Measurements from ENCODE around the gene PDIA2.

The PDIA2 gene

GRCh38 chr16:321532-321931 lies 38.6 kb downstream of the PDIA2 start:
- ATAC-seq (ENCODE audit: low read depth) = no peak
- H3K36me3 ChIP-seq (ENCODE audit: low read depth) = peaks cover 10% of the 10 kb centered on the region; the same call in 1 of the 2 replicates

GRCh38 chr16:322476-323143 lies 39.6 kb downstream of the PDIA2 start:
- no peak overlapping the region for H3K4me3 ChIP-seq (ENCODE audit: severe bottlenecking)
- DNase-seq (ENCODE audit: low spot score) = no peak
- ATAC-seq (ENCODE audit: low read depth) = no peak
- TF ChIP-seq CTCF (IDR thresholded peaks at IDR 0.05; ENCODE audit: poor library complexity, severe bottlenecking) = no peak
- H3K27me3 ChIP-seq (ENCODE audit: insufficient read depth, poor library complexity, severe bottlenecking) = no peaks in the 10 kb centered on the region
- no peak overlapping the region for H3K27ac ChIP-seq (ENCODE audit: poor library complexity, severe bottlenecking)
- H3K36me3 ChIP-seq (ENCODE audit: low read depth) = peaks cover 10% of the 10 kb centered on the region; the same call in 1 of the 2 replicates
- H3K9me3 ChIP-seq (ENCODE audit: severe bottlenecking) = no peaks in the 10 kb centered on the region
- H3K4me1 ChIP-seq (ENCODE audit: insufficient read depth, poor library complexity, severe bottlenecking) = peaks cover 5% of the 10 kb centered on the region

More at GRCh38 chr16:321532-321931, 38.6 kb downstream of the PDIA2 start:
- DNase-seq (ENCODE audit: low spot score) = no peak
- H3K27ac ChIP-seq (ENCODE audit: poor library complexity, severe bottlenecking) = no peak overlapping the region
- no peaks in the 10 kb centered on the region for H3K27me3 ChIP-seq (ENCODE audit: insufficient read depth, poor library complexity, severe bottlenecking)
- no peak overlapping the region for H3K4me3 ChIP-seq (ENCODE audit: severe bottlenecking)
- no peaks in the 10 kb centered on the region for H3K9me3 ChIP-seq (ENCODE audit: severe bottlenecking)
- TF ChIP-seq CTCF (IDR thresholded peaks at IDR 0.05; ENCODE audit: poor library complexity, severe bottlenecking) = no peak
- no peaks in the 10 kb centered on the region for H3K4me1 ChIP-seq (ENCODE audit: insufficient read depth, poor library complexity, severe bottlenecking)

- TF ChIP-seq CTCF (IDR thresholded peaks at IDR 0.05; ENCODE audit: poor library complexity, severe bottlenecking) = no peak
- DNase-seq (ENCODE audit: low spot score) (no peak), ATAC-seq (ENCODE audit: low read depth) (no peak)
- Histone ChIP-seq H3K36me3 (ENCODE audit: low read depth) (peaks cover 8% of the 10 kb centered on the region; the same call in 1 of the 2 replicates), H3K27ac (ENCODE audit: poor library complexity, severe bottlenecking) (no peak overlapping the region), H3K4me3 (ENCODE audit: severe bottlenecking) (no peak overlapping the region), H3K27me3 (ENCODE audit: insufficient read depth, poor library complexity, severe bottlenecking) (no peaks in the 10 kb centered on the region), H3K4me1 (ENCODE audit: insufficient read depth, poor library complexity, severe bottlenecking) (peaks cover 18% of the 10 kb centered on the region), H3K9me3 (ENCODE audit: severe bottlenecking) (no peaks in the 10 kb centered on the region)
These were observed 41.2 kb downstream of the PDIA2 start for GRCh38 chr16:324201-324450.

GRCh38 chr16:324451-325334 lies 41.7 kb downstream of the PDIA2 start:
- H3K36me3 ChIP-seq (ENCODE audit: low read depth) = peaks cover 4% of the 10 kb centered on the region; the same call in 1 of the 2 replicates
- H3K4me3 ChIP-seq (ENCODE audit: severe bottlenecking) = no peak overlapping the region
- DNase-seq (ENCODE audit: low spot score) (no peak), ATAC-seq (ENCODE audit: low read depth) (no peak)
- no peak for TF ChIP-seq CTCF (IDR thresholded peaks at IDR 0.05; ENCODE audit: poor library complexity, severe bottlenecking)
- no peaks in the 10 kb centered on the region for H3K27me3 ChIP-seq (ENCODE audit: insufficient read depth, poor library complexity, severe bottlenecking)
- H3K4me1 ChIP-seq (ENCODE audit: insufficient read depth, poor library complexity, severe bottlenecking) = peaks cover 18% of the 10 kb centered on the region
- no peak overlapping the region for H3K27ac ChIP-seq (ENCODE audit: poor library complexity, severe bottlenecking)
- no peaks in the 10 kb centered on the region for H3K9me3 ChIP-seq (ENCODE audit: severe bottlenecking)
